Measurements from ENCODE around the gene CELSR1.
"Not testable (repeated sequence)": the region's sequence is repeated elsewhere in the genome, so short reads cannot be mapped to it uniquely, and the experiment has no call there.

The CELSR1 gene

DNA sequence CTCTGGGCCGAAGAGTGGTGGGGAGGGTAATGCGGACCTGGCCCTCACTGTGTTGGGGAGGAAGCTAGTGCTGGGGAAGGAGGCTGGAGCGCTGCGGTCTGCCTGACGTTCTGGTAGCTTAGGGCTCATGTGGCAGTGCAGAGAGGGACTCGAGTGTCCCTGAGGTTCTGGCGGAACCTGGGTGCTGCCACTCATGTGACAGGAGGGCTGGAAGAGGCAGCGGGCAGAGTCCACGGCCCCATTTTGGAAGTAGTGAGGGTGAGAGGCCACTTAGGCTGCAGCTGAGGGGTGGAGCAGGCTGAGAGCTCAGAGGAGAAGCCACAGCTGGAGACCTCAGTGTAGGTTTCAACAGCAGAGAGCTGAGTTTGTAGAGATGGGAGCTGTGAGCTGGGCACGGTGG, 218.1 kb downstream of the CELSR1 start:
- no peak overlapping the region for H3K4me3 ChIP-seq
- H3K27ac ChIP-seq: no peak overlapping the region
- DNase-seq (ENCODE audit: low spot score): no peak
- TF ChIP-seq, protein P1, sequence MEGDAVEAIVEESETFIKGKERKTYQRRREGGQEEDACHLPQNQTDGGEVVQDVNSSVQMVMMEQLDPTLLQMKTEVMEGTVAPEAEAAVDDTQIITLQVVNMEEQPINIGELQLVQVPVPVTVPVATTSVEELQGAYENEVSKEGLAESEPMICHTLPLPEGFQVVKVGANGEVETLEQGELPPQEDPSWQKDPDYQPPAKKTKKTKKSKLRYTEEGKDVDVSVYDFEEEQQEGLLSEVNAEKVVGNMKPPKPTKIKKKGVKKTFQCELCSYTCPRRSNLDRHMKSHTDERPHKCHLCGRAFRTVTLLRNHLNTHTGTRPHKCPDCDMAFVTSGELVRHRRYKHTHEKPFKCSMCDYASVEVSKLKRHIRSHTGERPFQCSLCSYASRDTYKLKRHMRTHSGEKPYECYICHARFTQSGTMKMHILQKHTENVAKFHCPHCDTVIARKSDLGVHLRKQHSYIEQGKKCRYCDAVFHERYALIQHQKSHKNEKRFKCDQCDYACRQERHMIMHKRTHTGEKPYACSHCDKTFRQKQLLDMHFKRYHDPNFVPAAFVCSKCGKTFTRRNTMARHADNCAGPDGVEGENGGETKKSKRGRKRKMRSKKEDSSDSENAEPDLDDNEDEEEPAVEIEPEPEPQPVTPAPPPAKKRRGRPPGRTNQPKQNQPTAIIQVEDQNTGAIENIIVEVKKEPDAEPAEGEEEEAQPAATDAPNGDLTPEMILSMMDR (IDR thresholded peaks at IDR 0.05): no peak

DNA sequence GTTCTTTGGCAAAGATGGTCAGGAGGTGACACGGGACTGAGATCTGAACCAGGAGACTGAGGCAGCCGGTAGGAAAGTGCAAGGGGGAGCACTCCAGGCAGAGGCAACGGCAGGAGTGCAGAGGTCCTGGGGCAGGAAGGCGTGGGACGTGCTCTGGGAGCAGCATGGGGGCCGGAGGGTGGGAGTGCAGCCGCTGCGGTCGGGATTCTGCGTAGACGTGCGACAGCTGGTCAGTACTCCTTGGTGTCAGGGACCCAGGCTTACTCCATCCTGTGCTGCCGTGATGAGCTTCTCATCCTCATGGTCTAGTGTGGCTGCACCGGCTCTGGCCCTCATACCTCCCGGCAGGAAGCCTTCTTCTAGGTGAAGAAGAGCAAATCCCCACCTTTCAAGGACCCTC, 218.8 kb downstream of the CELSR1 start:
- Histone ChIP-seq H3K27ac (no peak overlapping the region), H3K4me3 (no peak overlapping the region)
- TF ChIP-seq, protein P1 (IDR thresholded peaks at IDR 0.05): no peak
- DNase-seq (ENCODE audit: low spot score): no peak

DNA sequence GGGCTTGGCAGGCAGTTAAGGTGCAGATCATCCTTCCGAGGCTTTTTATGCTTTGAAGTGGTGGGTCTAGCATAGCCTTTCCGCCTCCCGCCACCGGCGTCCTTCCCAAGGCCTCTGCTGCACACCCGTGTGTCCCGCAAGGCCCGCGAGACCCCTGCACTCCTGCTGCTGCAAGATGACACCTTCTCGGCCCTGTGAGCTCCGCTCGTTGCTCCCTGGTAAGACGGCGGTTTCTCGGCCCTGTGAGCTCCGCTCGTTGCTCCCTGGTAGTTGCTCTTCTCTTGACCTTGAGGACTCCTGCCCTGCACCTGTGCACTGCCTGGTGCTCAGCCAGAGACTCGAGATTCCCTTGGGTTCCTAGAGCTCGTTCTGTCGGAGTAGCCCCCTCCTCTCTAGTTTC, 219.8 kb downstream of the CELSR1 start:
- no peak overlapping the region for H3K27ac ChIP-seq
- no peak overlapping the region for H3K4me3 ChIP-seq
- TF ChIP-seq, protein P1 (IDR thresholded peaks at IDR 0.05): no peak
- DNase-seq (ENCODE audit: low spot score): no peak

DNA sequence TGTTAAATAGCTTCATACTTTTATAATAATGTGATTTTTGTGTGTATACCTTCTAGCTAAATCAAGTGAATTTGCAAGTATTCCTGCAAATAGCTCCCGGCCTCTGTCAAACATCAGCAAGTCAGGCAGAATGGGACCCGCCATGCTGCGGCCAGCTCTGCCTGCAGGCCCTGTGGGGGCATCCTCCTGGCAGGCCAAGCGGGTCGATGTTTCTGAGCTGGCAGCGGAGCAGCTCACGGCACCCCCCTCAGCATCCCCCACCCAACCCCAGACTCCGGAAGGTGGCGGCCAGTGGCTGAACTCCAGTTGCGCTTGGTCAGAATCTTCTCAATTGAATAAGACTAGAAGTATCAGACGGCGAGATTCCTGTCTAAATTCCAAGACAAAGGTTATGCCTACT, 221.4 kb downstream of the CELSR1 start:
- TF ChIP-seq, protein P1 (IDR thresholded peaks at IDR 0.05): no peak
- no peak overlapping the region for H3K27ac ChIP-seq
- DNase-seq (ENCODE audit: low spot score): no peak
- no peak overlapping the region for H3K4me3 ChIP-seq

DNA sequence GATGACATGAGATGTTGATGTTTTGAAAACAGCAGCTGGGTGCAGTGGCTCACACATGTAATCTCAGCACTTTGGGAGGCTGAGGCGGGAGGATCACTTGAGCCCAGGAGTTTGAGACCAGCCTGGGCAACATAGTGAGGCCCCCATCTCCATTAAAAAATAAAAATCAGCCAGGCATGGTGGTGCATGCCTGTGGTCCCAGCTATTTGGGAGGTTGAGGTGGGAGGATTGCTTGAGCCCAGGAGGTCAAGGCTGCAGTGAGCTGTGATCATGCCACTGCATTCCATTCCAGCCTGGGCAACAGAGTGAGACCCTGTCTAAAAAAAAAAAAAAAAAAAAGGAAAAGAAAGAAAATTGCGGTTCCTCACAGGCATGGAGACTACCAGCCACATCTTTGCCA, 224.6 kb downstream of the CELSR1 start:
- H3K27ac ChIP-seq; DNase-seq (ENCODE audit: low spot score); H3K4me3 ChIP-seq: not testable (repeated sequence)

DNA sequence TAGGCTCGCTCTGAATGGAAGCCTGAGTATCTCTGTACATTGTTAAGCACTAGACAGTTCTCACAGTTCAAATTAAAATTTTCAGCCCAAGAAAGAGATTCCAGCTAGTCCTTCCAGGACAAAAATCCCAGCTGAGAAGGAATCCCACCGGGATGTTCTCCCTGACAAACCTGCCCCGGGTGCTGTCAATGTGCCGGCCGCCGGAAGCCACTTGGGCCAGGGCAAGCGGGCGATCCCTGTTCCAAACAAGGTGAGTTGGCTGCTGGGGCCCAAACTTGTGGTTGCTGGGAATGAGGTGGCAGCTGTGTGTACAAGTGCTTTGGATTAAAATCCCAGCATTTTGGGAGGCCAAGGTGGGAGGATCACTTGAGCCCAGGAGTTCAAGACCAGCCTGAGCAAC, 225.4 kb downstream of the CELSR1 start:
- H3K27ac ChIP-seq: no peak overlapping the region
- H3K4me3 ChIP-seq: no peak overlapping the region
- DNase-seq (ENCODE audit: low spot score): no peak
- TF ChIP-seq, protein P1 (IDR thresholded peaks at IDR 0.05): no peak

Measured in coronary artery (tissue), 2 donors.